Upper lobe of left lung (tissue), 4 donors: Measurements from ENCODE around the gene HMGN4.

Source experiments
- EP300 ChIP-seq, 4 donors: sonication (generic); formaldehyde crosslinking; IDR thresholded peaks; one replicate each; pipeline ENCODE4 v1.5.1; 2017; ENCODE audit warnings: antibody characterized with exemption in 4 of 4, control low read depth in 2 of 4
- POLR2A ChIP-seq, 4 donors: fragments of 450-650 bp; IDR thresholded peaks; one replicate each; pipeline ENCODE4 v1.5.1; 2016 to 2017; ENCODE audit warnings: antibody characterized with exemption in 4 of 4, mild to moderate bottlenecking in 2 of 4
- POLR2AphosphoS5 ChIP-seq, 2 donors: sonication (generic); formaldehyde crosslinking; IDR thresholded peaks; one replicate each; pipeline ENCODE4 v1.5.1; 2017; ENCODE audit warnings: antibody characterized with exemption in 2 of 2
- TF ChIP-seq, protein P1 (sequence below), 6 experiments: fragments of 450-650 bp in 4 of 6; fragments of 200-600 bp in 2 of 6; sonication (generic) in 2 of 6; IDR thresholded peaks; one replicate each; pipeline ENCODE4 v1.5.1; 2016 to 2019; ENCODE audit warnings: antibody characterized with exemption in 6 of 6

DNA sequence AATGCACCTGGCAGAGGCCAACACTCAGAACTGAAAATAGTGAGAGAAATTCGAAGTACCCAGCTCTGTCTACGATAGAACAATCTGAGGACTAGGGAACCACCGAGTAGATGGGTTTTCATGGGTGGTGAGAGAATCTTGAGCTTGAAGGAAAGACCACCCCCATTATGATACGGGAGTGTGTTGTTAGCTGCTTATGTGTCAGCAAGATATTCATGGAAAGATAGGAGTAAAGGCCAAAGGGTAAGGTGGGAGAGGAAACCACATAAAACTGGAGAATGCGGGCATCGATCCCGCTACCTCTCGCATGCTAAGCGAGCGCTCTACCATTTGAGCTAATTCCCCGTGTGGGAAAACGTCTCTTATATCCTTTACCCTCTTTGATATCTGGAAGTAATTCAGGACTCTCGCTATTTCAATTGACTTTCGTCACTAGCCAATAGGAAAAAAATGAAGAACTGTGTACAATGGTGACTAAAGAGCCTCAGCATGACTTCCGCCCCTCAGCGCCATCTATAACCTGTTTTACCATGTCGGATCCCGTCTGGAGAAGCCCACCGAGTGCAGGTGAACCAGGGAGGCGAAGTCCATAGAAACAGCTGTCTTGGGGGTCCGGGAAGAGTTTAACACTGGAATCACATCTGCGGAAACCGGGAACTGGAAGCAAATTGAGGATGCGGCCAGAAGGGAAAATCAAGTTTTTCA, 33.6 kb downstream of the HMGN4 start:
- TF ChIP-seq, protein P1, sequence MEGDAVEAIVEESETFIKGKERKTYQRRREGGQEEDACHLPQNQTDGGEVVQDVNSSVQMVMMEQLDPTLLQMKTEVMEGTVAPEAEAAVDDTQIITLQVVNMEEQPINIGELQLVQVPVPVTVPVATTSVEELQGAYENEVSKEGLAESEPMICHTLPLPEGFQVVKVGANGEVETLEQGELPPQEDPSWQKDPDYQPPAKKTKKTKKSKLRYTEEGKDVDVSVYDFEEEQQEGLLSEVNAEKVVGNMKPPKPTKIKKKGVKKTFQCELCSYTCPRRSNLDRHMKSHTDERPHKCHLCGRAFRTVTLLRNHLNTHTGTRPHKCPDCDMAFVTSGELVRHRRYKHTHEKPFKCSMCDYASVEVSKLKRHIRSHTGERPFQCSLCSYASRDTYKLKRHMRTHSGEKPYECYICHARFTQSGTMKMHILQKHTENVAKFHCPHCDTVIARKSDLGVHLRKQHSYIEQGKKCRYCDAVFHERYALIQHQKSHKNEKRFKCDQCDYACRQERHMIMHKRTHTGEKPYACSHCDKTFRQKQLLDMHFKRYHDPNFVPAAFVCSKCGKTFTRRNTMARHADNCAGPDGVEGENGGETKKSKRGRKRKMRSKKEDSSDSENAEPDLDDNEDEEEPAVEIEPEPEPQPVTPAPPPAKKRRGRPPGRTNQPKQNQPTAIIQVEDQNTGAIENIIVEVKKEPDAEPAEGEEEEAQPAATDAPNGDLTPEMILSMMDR (IDR thresholded peaks at IDR 0.05), result no peak
- TF ChIP-seq POLR2AphosphoS5 (IDR thresholded peaks at IDR 0.05), result peak in 1 of 2 donors; percentile 11
- no peak for TF ChIP-seq POLR2A (IDR thresholded peaks at IDR 0.05)
- no peak for TF ChIP-seq EP300 (IDR thresholded peaks at IDR 0.05)
